Endodermal cell (in vitro differentiated cells): ENCODE data around the gene USP12. TPM values are rescaled to one million over a fixed set of nuclear protein-coding genes. Genes with fewer than 3 reads are reported as not detected.
A peak's percentile ranks its signal among the peaks of the same experiment; 100 is the strongest.

Source experiments
- DNase-seq: peaks from one replicate; pipeline ENCODE4 v3.0.0-alpha.2; 2017
- H3K27ac ChIP-seq: 2 replicates; pipeline ENCODE4 v1.5.1; 2013; ENCODE audit warnings: mild to moderate bottlenecking, low read depth, low read length, moderate library complexity
- H3K27me3 ChIP-seq: 2 replicates; pipeline ENCODE4 v1.6.1; 2013; ENCODE audit warnings: mild to moderate bottlenecking, low read length, moderate library complexity; ENCODE audit not compliant: insufficient read depth, control insufficient read depth, poor library complexity, severe bottlenecking
- H3K36me3 ChIP-seq: 2 replicates; pipeline ENCODE4 v1.7.0; 2013; ENCODE audit warnings: mild to moderate bottlenecking, low read length, moderate library complexity; ENCODE audit not compliant: control insufficient read depth, insufficient read depth
- H3K4me1 ChIP-seq: one replicate; pipeline ENCODE4 v1.7.0; 2013; ENCODE audit warnings: low read length; ENCODE audit not compliant: control insufficient read depth, insufficient read depth
- H3K4me3 ChIP-seq: 2 replicates; pipeline ENCODE4 v1.5.1; 2013; ENCODE audit warnings: mild to moderate bottlenecking, low read length, moderate library complexity
- H3K9ac ChIP-seq: 2 replicates; pipeline ENCODE4 v1.6.1; 2013; ENCODE audit warnings: mild to moderate bottlenecking, low read length, moderate library complexity; ENCODE audit not compliant: poor library complexity, severe bottlenecking; ENCODE audit errors: extremely low read depth
- H3K9me3 ChIP-seq: 2 replicates; pipeline ENCODE4 v1.6.1; 2013; ENCODE audit warnings: mild to moderate bottlenecking, low read length, moderate library complexity; ENCODE audit not compliant: control insufficient read depth
- H3K27ac Mint-ChIP-seq: 2 replicates; pipeline ENCODE4 v1.8.0; 2020; ENCODE audit warnings: mixed read lengths
- H3K27me3 Mint-ChIP-seq: 2 replicates; pipeline ENCODE4 v1.8.0; 2021; ENCODE audit warnings: mild to moderate bottlenecking, mixed read lengths; ENCODE audit not compliant: insufficient read depth
- H3K36me3 Mint-ChIP-seq: 2 replicates; pipeline ENCODE4 v1.8.0; 2020; ENCODE audit warnings: low read depth, mixed read lengths
- H3K4me1 Mint-ChIP-seq: 2 replicates; pipeline ENCODE4 v1.8.0; 2020; ENCODE audit warnings: mixed read lengths
- H3K4me3 Mint-ChIP-seq: 2 replicates; pipeline ENCODE4 v1.8.0; 2020; ENCODE audit warnings: mild to moderate bottlenecking, moderate library complexity, mixed read lengths
- H3K9me3 Mint-ChIP-seq: 2 replicates; pipeline ENCODE4 v1.8.0; 2020; ENCODE audit warnings: mild to moderate bottlenecking, mixed read lengths
- WGBS, 2 experiments: methylation state at CpG; one replicate each; pipeline versions ENCODE4 v1.1.5 to v1.1.7; 2013; ENCODE audit warnings: missing lambda C conversion rate in 2 of 2, mixed read lengths in 1 of 2; ENCODE audit not compliant: insufficient coverage in 1 of 2, insufficient read length in 1 of 2; 5-methylcytosine and 5-hydroxymethylcytosine counted together
- total RNA-seq, 2 donors: library from RNA; stranded (reverse); fragmentation: NEBNext Ultra II Directional in 1 of 2; extraction: Animal tissue kit (Norgen Biotek cat#: 25700) in 1 of 2; gene quantifications; 2 replicates in 1 of 2; 3 replicates in 1 of 2; pipeline ENCODE4 v1.2.1, GENCODE V29; 2021
- TF ChIP-seq, protein P1 (sequence below): fragments of 200-600 bp; sonication (generic); conservative IDR thresholded peaks from 2 replicates; pipeline ENCODE4 v1.5.0; 2021; ENCODE audit warnings: antibody characterized with exemption, mild to moderate bottlenecking

Gene USP12
- total RNA-seq, 2 donors from 2014 or later = 18.9 to 23.2 TPM

DNA sequence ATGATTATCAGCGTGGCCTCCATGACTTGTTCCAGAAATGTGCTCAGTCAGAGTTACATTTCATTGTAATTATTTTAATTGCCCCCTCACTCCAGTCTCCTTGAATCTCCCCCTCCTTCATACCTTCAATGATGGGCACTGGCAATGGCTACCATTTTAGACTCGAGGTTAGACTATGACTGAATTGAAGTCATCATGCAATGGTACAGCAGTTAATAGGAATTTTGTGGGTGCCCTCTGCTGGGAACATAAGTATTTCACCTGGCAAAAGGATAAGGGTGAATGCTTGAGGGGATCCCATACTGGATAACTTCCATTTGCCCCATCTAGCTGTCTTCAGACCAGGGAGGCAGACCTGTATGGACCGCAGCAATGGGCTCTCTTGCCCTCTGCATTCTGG, 32.2 kb upstream of the USP12 start:
- TF ChIP-seq, protein P1, sequence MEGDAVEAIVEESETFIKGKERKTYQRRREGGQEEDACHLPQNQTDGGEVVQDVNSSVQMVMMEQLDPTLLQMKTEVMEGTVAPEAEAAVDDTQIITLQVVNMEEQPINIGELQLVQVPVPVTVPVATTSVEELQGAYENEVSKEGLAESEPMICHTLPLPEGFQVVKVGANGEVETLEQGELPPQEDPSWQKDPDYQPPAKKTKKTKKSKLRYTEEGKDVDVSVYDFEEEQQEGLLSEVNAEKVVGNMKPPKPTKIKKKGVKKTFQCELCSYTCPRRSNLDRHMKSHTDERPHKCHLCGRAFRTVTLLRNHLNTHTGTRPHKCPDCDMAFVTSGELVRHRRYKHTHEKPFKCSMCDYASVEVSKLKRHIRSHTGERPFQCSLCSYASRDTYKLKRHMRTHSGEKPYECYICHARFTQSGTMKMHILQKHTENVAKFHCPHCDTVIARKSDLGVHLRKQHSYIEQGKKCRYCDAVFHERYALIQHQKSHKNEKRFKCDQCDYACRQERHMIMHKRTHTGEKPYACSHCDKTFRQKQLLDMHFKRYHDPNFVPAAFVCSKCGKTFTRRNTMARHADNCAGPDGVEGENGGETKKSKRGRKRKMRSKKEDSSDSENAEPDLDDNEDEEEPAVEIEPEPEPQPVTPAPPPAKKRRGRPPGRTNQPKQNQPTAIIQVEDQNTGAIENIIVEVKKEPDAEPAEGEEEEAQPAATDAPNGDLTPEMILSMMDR = peak; percentile 24
- 93 to 100% methylated on average over 1 to 3 of the region's 3 CpGs for WGBS, 2 experiments
- no peaks in the 10 kb centered on the region for H3K36me3 ChIP-seq
- Mint-ChIP-seq H3K9me3 (no peaks in the 10 kb centered on the region), H3K36me3 (no peaks in the 10 kb centered on the region), H3K27me3 (no peaks in the 10 kb centered on the region), H3K4me3 (no peak overlapping the region), H3K27ac (no peak overlapping the region), H3K4me1 (no peaks in the 10 kb centered on the region)
- no peaks in the 10 kb centered on the region for H3K27me3 ChIP-seq
- H3K4me3 ChIP-seq = no peak overlapping the region
- DNase-seq = no peak
- no peak overlapping the region for H3K27ac ChIP-seq
- no peak overlapping the region for H3K9ac ChIP-seq
- no peaks in the 10 kb centered on the region for H3K9me3 ChIP-seq
- H3K4me1 ChIP-seq = no peaks in the 10 kb centered on the region

DNA sequence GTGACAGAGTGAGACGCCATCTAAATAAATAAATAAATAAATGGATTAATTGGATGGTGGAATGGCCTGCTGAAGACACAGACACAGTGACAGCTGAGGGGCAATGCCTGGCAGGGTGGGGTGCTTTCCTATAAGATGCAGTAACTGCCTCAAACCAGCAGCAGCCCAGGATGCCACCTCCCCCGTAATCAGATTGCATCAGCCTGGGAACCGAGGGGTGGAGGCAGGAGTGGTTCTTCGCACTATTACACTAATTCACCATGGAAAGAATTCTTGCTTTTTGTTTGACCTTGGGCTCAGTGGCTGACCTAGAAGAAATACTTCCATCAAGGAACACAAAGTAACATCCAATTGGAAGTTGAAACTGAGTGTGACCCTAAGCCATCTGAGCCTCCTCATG, 31.6 kb upstream of the USP12 start:
- Mint-ChIP-seq H3K36me3 (no peaks in the 10 kb centered on the region), H3K27me3 (no peaks in the 10 kb centered on the region), H3K4me1 (no peaks in the 10 kb centered on the region), H3K9me3 (no peaks in the 10 kb centered on the region), H3K4me3 (no peak overlapping the region), H3K27ac (no peak overlapping the region)
- H3K36me3 ChIP-seq = no peaks in the 10 kb centered on the region
- H3K4me1 ChIP-seq = no peaks in the 10 kb centered on the region
- H3K27ac ChIP-seq = no peak overlapping the region
- no peaks in the 10 kb centered on the region for H3K9me3 ChIP-seq
- no peaks in the 10 kb centered on the region for H3K27me3 ChIP-seq
- no peak for DNase-seq
- no peak overlapping the region for H3K4me3 ChIP-seq
- no peak overlapping the region for H3K9ac ChIP-seq
- TF ChIP-seq, protein P1 = no peak
- 97 to 100% methylated on average over 1 to 3 of the region's 4 CpGs for WGBS, 2 experiments

DNA sequence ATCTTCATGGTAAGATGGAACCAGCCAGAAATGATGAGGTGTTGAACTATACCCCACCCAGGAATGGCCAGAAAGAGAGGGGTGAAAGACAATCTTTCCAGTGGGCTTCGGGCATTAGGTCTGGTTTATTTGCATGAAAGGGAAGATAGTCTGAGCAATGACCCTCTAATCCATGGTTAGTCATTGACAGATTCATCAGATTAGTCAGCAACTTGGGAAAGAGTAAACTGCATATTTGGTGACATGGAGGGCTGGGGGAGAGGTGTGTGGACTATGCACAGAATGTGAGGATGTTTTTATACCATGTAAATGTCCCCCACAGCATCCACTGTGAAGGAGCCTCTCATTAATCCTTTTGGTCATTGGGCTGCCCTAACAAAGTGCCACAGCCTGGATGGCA, 30.1 kb upstream of the USP12 start:
- 93 to 100% methylated on average over 1 of the region's 1 CpG for WGBS, 2 experiments
- Histone ChIP-seq H3K36me3 (no peaks in the 10 kb centered on the region), H3K9ac (no peak overlapping the region), H3K4me3 (no peak overlapping the region), H3K4me1 (no peaks in the 10 kb centered on the region), H3K9me3 (no peaks in the 10 kb centered on the region), H3K27ac (no peak overlapping the region), H3K27me3 (no peaks in the 10 kb centered on the region)
- TF ChIP-seq, protein P1 = no peak
- H3K27me3 Mint-ChIP-seq = no peaks in the 10 kb centered on the region
- H3K36me3 Mint-ChIP-seq = no peaks in the 10 kb centered on the region
- no peaks in the 10 kb centered on the region for H3K4me1 Mint-ChIP-seq
- peaks cover 1% of the 10 kb centered on the region for H3K9me3 Mint-ChIP-seq
- no peak overlapping the region for H3K27ac Mint-ChIP-seq
- DNase-seq = no peak
- no peak overlapping the region for H3K4me3 Mint-ChIP-seq
